Measurements from ENCODE around the gene GSG1. TPM values are rescaled to one million over a fixed set of nuclear protein-coding genes. Genes with fewer than 3 reads are reported as not detected.

GSG1 gene
- total and polyA plus RNA-seq, 2 donors (not counting 3 experiments of a cell fraction or from before 2014, with no cell fraction given) = not detected

GRCh38 chr12:13090054-13090453, 13.4 kb downstream of the GSG1 start:
- H3K9me1 ChIP-seq (replicated peaks; ENCODE audit: control insufficient read depth, extremely low read depth, insufficient read depth, low read length) = no peaks in the 10 kb centered on the region
- no peaks in the 10 kb centered on the region for H3K9me3 ChIP-seq (replicated peaks; ENCODE audit: control insufficient read depth, insufficient read depth, low read length)
- no peaks in the 10 kb centered on the region for H3K36me3 ChIP-seq (ENCODE audit: control insufficient read depth in 2 of 2, extremely low read depth in 1 of 2, insufficient read depth in 2 of 2, low read length in 2 of 2)
- dilution Hi-C loops (cut with MboI; ENCODE audit: extremely low pct_ligation_motif_present, low sequenced_read_pairs) (no loop called here), intact Hi-C loops (cut with micrococcal nuclease) (no loop called here)
- no peak overlapping the region for H2AFZ ChIP-seq (ENCODE audit: low read depth, low read length)
- no peak overlapping the region for H3K4me3 ChIP-seq (replicated peaks in 1 of 3; ENCODE audit: insufficient read depth in 1 of 3, low read depth in 1 of 3, low read length in 3 of 3)
- H3K9ac ChIP-seq (replicated peaks; ENCODE audit: extremely low read depth, insufficient read depth, low read length) = no peak overlapping the region
- peaks cover 20% of the 10 kb centered on the region for H3K4me1 ChIP-seq (ENCODE audit: control insufficient read depth, extremely low read depth, insufficient read depth, low read length)
- no peaks in the 10 kb centered on the region for H3K79me2 ChIP-seq (ENCODE audit: control insufficient read depth, insufficient read depth, low read length)
- DNase-seq (ENCODE audit: low read depth, low spot score) = no peak
- TF ChIP-seq POLR2AphosphoS5 (IDR thresholded peaks at IDR 0.05; ENCODE audit: insufficient read depth, low read depth, low read length) (no peak), JUN (IDR thresholded peaks at IDR 0.05; ENCODE audit: borderline replicate concordance, insufficient read depth, insufficient read length, low read depth) (no peak), FOS (IDR thresholded peaks at IDR 0.05; ENCODE audit: borderline replicate concordance, insufficient read depth, low read length) (no peak), MAX (IDR thresholded peaks at IDR 0.05; ENCODE audit: insufficient read depth, insufficient read length) (no peak), GATA2 (IDR thresholded peaks at IDR 0.05; ENCODE audit: insufficient read depth, insufficient read length, low read depth, low read length) (no peak), MYC (IDR thresholded peaks at IDR 0.05; ENCODE audit: low read depth, low read length) (no peak), POLR2A (IDR thresholded peaks at IDR 0.05; ENCODE audit: low read depth, low read length) (no peak), EZH2 (IDR thresholded peaks at IDR 0.05; ENCODE audit: borderline replicate concordance, low read depth, low read length, severe bottlenecking) (no peak), CTCF (IDR thresholded peaks at IDR 0.05; ENCODE audit: extremely low read depth in 1 of 2, insufficient read depth in 1 of 2, low read depth in 1 of 2, low read length in 2 of 2) (no peak)
- H3K4me2 ChIP-seq (ENCODE audit: insufficient read depth, low read length) = no peak overlapping the region
- no peak for FAIRE-seq
- no peaks in the 10 kb centered on the region for H3K27me3 ChIP-seq (ENCODE audit: control insufficient read depth in 2 of 2, insufficient read depth in 2 of 2, low read length in 2 of 2)
- CTCF ChIA-PET = interaction anchor here (1.0 to 2.3 kb wide), 4 partner anchors 10 to 44 kb away, joined by 3 to 9 read pairs (median 4); no protein-coding TSS in a partner anchor
- no peaks in the 10 kb centered on the region for H4K20me1 ChIP-seq (replicated peaks; ENCODE audit: control insufficient read depth, extremely low read depth, insufficient read depth, low read length)
- BruUV-seq (replicated peaks) = no TSS peak
- H3K27ac ChIP-seq (ENCODE audit: insufficient read depth, low read depth, low read length) = no peak overlapping the region
- POLR2A ChIA-PET = no interaction called here

All from endothelial cell of umbilical vein (primary cell).